Metanephros (tissue), 2 donors: ENCODE measurements around the gene S100G. TPM values are rescaled to one million over a fixed set of nuclear protein-coding genes. Genes with fewer than 3 reads are reported as not detected.

ENCODE experiments used
- small RNA-seq: library from RNA; depleted of rRNA; stranded (forward); fragments of <200 nt; gene quantifications from one replicate; pipeline ENCODE3, GENCODE V24; 2014; ENCODE audit warnings: low replicate concordance
- total RNA-seq: library from RNA; depleted of rRNA; stranded (reverse); fragments of >200 nt; gene quantifications from one replicate; pipeline ENCODE4 v1.2.3, GENCODE V29; 2014

S100G gene
- not detected for total RNA-seq

GRCh38 chrX:16649858-16650257 is at the start of gene S100G:
S100G (plus strand) TSS chrX:16650158; CDS start chrX:16651007, 849 bp downstream.

Small RNAs within 50 kb of the gene (small RNA-seq; reads per million reads assigned to genes)
- not detected for gene MIR548AM

Other genes with a start within 250 kb of the S100G start
- 30.0 TPM for gene CTPS2, start 62.5 kb downstream of the S100G start, total RNA-seq
- gene SYAP1, start 69.5 kb downstream of the S100G start, total RNA-seq: 27.0 TPM
- 9.4 TPM for gene TXLNG, start 136.3 kb downstream of the S100G start, total RNA-seq
- 115 TPM for gene RBBP7, start 220.2 kb downstream of the S100G start, total RNA-seq